ENCODE data around the gene RASGRF2. TPM values are rescaled to one million over a fixed set of nuclear protein-coding genes. Genes with fewer than 3 reads are reported as not detected.

The RASGRF2 gene
- total RNA-seq, 1 experiment from 2014 or later, result 0.48 TPM

- H3K9me2 ChIP-seq (ENCODE audit: insufficient read depth), result no peaks in the 10 kb centered on the region
- no peak overlapping the region for H2AFZ ChIP-seq
- H3K4me1 ChIP-seq (replicated peaks; ENCODE audit: insufficient read depth), result no peaks in the 10 kb centered on the region
- H4K20me1 ChIP-seq (ENCODE audit: insufficient read depth), result no peaks in the 10 kb centered on the region
- no peak overlapping the region for H3K27ac ChIP-seq
- BruUV-seq (replicated peaks), result no TSS peak
- H3F3A ChIP-seq (ENCODE audit: insufficient read depth, low read depth), result no peaks in the 10 kb centered on the region
- no peaks in the 10 kb centered on the region for H3K27me3 ChIP-seq (ENCODE audit: insufficient read depth, low read depth)
- intact Hi-C loops (cut with micrococcal nuclease; ENCODE audit: unreplicated experiment), result no loop called here
- ChIA-PET POLR2A (ENCODE audit: unreplicated experiment) (interaction anchor here (0.7 kb wide), 1 partner anchor 101 kb away, joined by 7 read pairs; no protein-coding TSS in a partner anchor), CTCF (no interaction called here)
- no peaks in the 10 kb centered on the region for H3K36me3 ChIP-seq (ENCODE audit: low read depth)
- H3K9me3 ChIP-seq (ENCODE audit: insufficient read depth, low read depth), result no peaks in the 10 kb centered on the region
- no peaks in the 10 kb centered on the region for H3K79me2 ChIP-seq (ENCODE audit: low read depth)
- no peak overlapping the region for H3K4me3 ChIP-seq
- no peak overlapping the region for H3K4me2 ChIP-seq
- no peak for TF ChIP-seq EZH2 (IDR thresholded peaks at IDR 0.05; ENCODE audit: low read depth)
- no peak for TF ChIP-seq CTCF (conservative IDR thresholded peaks at IDR 0.05)
- DNase-seq, result no peak
Measured at GRCh38 chr5:81067406-81067805, 107.2 kb downstream of the RASGRF2 start.

GRCh38 chr5:81068063-81068462 is 107.9 kb downstream of the RASGRF2 start:
- no peak for DNase-seq
- no peaks in the 10 kb centered on the region for H3K36me3 ChIP-seq (ENCODE audit: low read depth)
- no peaks in the 10 kb centered on the region for H3K4me1 ChIP-seq (replicated peaks; ENCODE audit: insufficient read depth)
- H3K27ac ChIP-seq, result no peak overlapping the region
- CTCF ChIA-PET, result no interaction called here
- no peaks in the 10 kb centered on the region for H3F3A ChIP-seq (ENCODE audit: insufficient read depth, low read depth)
- H3K9me2 ChIP-seq (ENCODE audit: insufficient read depth), result no peaks in the 10 kb centered on the region
- TF ChIP-seq EZH2 (IDR thresholded peaks at IDR 0.05; ENCODE audit: low read depth), result no peak
- no peak for TF ChIP-seq CTCF (conservative IDR thresholded peaks at IDR 0.05)
- no peaks in the 10 kb centered on the region for H4K20me1 ChIP-seq (ENCODE audit: insufficient read depth)
- no TSS peak for BruUV-seq (replicated peaks)
- no peak overlapping the region for H3K4me2 ChIP-seq
- H3K4me3 ChIP-seq, result no peak overlapping the region
- POLR2A ChIA-PET (ENCODE audit: unreplicated experiment), result interaction anchor here (0.7 kb wide), 1 partner anchor 101 kb away, joined by 7 read pairs; no protein-coding TSS in a partner anchor
- no peak overlapping the region for H2AFZ ChIP-seq
- intact Hi-C loops (cut with micrococcal nuclease; ENCODE audit: unreplicated experiment), result no loop called here
- H3K9me3 ChIP-seq (ENCODE audit: insufficient read depth, low read depth), result no peaks in the 10 kb centered on the region
- no peaks in the 10 kb centered on the region for H3K79me2 ChIP-seq (ENCODE audit: low read depth)
- no peaks in the 10 kb centered on the region for H3K27me3 ChIP-seq (ENCODE audit: insufficient read depth, low read depth)

- no peak for DNase-seq
- no peaks in the 10 kb centered on the region for H3K36me3 ChIP-seq (ENCODE audit: low read depth)
- no peak overlapping the region for H3K4me2 ChIP-seq
- CTCF ChIA-PET, result no interaction called here
- no peaks in the 10 kb centered on the region for H4K20me1 ChIP-seq (ENCODE audit: insufficient read depth)
- no peaks in the 10 kb centered on the region for H3K9me3 ChIP-seq (ENCODE audit: insufficient read depth, low read depth)
- no peak overlapping the region for H3K27ac ChIP-seq
- H3K4me1 ChIP-seq (replicated peaks; ENCODE audit: insufficient read depth), result no peaks in the 10 kb centered on the region
- H3K79me2 ChIP-seq (ENCODE audit: low read depth), result no peaks in the 10 kb centered on the region
- H3K27me3 ChIP-seq (ENCODE audit: insufficient read depth, low read depth), result no peaks in the 10 kb centered on the region
- intact Hi-C loops (cut with micrococcal nuclease; ENCODE audit: unreplicated experiment), result no loop called here
- POLR2A ChIA-PET (ENCODE audit: unreplicated experiment), result no interaction called here
- H3K9me2 ChIP-seq (ENCODE audit: insufficient read depth), result no peaks in the 10 kb centered on the region
- no peak overlapping the region for H3K4me3 ChIP-seq
- BruUV-seq (replicated peaks), result no TSS peak
- TF ChIP-seq CTCF (conservative IDR thresholded peaks at IDR 0.05), result no peak
- TF ChIP-seq EZH2 (IDR thresholded peaks at IDR 0.05; ENCODE audit: low read depth), result no peak
- no peak overlapping the region for H2AFZ ChIP-seq
- no peaks in the 10 kb centered on the region for H3F3A ChIP-seq (ENCODE audit: insufficient read depth, low read depth)
Measured at GRCh38 chr5:81068635-81069034, 108.5 kb downstream of the RASGRF2 start.
